NCI-H2171 (cell line): Measurements from ENCODE around the gene ALPI.
"Not testable (repeated sequence)": the region's sequence is repeated elsewhere in the genome, so short reads cannot be mapped to it uniquely, and the experiment has no call there.

ENCODE experiments used
- DNase-seq: peaks from one replicate; lab custom pipeline; 2025; lab: John Stamatoyannopoulos, UW

Gene ALPI

DNA sequence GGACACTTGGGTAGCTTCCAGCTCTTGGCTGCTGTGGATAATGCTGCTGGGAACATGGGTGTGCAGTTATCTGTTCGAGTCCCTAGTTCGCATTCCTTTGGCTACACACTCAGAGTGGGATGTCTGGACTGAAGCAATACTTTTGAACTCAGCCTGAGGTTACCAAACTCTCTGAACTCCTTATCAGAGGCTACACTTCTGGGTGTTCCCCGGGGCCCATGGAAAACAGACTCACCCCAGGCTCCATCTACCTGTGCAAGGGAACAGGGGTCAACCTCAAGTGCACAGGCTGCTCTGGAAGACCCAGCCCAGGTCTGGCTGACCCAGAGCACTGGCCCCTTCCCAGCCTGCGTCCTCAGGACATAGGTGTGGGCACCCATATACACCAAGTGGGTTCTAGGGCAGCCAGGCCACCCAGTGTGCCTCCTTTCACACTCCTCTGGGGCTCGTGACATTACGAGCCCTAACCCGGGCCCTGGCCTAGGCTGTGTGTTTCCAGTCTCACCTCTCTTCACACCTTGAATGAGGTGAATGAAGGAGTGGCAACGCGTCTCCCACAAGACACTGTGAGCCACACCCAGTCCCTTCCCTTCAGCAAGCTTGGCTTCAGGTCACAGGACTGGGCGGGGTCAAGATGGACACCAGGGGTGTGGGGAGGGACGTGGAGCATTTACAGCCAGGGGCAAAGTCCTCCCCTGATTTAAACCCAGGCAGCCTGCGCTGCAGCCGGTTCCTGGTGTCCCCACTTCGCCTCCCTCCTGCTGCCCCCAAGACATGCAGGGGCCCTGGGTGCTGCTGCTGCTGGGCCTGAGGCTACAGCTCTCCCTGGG is at the start of gene ALPI:
Gene ALPI (plus strand): TSS at position 728 of the 830 bp plus-strand sequence. CDS start 47 bp downstream, at position 775.
- no peak for DNase-seq

- DNase-seq, result no peak
Observed at GRCh38 chr2:232406556-232407310, 49.2 kb upstream of the ALPI start, which contains the start of gene ALPG. Gene ALPG, plus strand, starts transcription at chr2:232406844. Its CDS starts 51 bp downstream, at chr2:232406895.

- DNase-seq, result not testable (repeated sequence)
Observed at GRCh38 chr2:232407428-232408150, 48.4 kb upstream of the ALPI start.

- not testable (repeated sequence) for DNase-seq
Observed at GRCh38 chr2:232408269-232408668, 47.7 kb upstream of the ALPI start.

DNA sequence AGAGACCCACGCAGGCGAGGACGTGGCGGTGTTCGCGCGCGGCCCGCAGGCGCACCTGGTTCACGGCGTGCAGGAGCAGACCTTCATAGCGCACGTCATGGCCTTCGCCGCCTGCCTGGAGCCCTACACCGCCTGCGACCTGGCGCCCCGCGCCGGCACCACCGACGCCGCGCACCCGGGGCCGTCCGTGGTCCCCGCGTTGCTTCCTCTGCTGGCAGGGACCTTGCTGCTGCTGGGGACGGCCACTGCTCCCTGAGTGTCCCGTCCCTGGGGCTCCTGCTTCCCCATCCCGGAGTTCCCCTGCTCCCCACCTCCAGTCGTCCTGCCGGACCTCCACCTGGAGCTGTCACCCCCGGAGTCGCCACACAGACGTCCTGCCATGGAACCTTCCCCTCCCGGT is 46.3 kb upstream of the ALPI start:
- not testable (repeated sequence) for DNase-seq

DNA sequence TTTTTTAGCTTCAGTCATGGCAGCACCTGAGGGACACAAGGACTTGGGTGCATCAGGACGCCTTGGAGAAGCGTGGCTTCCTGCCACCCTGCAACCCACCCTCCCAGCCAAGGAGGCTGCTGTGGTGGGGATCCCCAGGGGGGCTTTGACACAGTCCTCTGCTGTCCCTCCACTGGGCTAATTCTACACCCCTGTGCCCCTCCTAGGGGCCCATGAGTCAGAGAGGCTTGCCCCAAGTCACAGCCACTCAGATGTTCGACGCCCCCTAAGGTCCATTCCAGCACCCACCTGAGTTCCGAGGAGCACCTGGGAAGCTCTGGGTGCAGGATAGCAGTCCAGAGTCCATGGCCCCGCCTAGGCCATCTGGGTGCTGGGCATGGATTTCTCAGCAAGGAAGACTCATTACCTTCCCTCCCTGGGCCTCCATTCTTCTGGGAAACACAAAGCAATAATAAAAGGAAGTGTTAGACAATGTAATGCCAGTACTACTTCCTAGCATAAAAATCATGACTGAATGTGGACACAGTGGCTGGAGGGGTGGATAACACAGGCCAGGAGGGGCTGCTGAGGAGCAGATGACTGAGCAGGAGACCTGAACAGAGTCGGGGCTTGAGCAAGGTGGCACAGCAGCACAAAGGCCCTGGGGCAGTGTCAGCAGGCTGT is 45.6 kb upstream of the ALPI start:
- no peak for DNase-seq

DNA sequence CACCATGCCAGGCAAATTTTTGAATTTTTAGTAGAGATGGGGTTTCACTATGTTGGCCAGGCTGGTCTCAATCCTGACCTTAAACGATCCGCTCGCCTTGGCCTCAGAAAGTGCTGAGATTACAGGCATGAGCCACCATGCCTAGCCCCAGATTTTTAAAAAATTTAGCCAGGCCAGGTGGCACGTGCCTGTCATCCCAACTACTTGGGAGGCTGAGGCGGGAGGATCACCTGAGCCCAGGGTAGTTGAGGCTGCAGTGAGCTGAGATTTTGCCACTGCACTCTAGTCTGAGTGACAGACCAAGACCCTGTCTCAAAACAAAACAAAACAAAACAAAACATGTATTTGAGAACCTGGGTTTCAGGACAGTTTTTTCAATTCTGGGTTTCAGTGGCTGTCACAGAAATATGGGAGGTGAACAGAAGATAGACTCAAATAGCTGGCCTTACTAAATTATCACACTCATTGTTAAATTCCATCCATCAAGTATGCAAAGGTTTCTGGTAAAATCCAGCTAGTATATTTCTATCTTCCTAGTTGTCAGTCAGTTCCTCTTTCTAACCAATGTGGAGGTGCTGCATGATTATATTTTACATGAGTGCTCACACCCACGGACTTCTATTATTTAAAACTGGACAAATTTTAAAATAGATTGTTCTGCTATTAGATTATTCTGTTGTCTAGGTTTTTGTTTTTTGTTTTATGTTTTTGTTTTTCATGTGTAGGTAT is 43.9 kb upstream of the ALPI start:
- no peak for DNase-seq

GRCh38 chr2:232412986-232413385 is 43.0 kb upstream of the ALPI start:
- DNase-seq, result no peak

- no peak for DNase-seq
Observed at GRCh38 chr2:232415138-232415690, 40.7 kb upstream of the ALPI start.

- no peak for DNase-seq
Observed at GRCh38 chr2:232415736-232416520, 40.0 kb upstream of the ALPI start.

GRCh38 chr2:232416521-232417470 is 39.2 kb upstream of the ALPI start:
- DNase-seq, result no peak

- no peak for DNase-seq
Observed at GRCh38 chr2:232417489-232417888, 38.5 kb upstream of the ALPI start.

- no peak for DNase-seq
Observed at GRCh38 chr2:232418056-232418455, 37.9 kb upstream of the ALPI start.

GRCh38 chr2:232418466-232419244 is 37.3 kb upstream of the ALPI start:
- no peak for DNase-seq

DNA sequence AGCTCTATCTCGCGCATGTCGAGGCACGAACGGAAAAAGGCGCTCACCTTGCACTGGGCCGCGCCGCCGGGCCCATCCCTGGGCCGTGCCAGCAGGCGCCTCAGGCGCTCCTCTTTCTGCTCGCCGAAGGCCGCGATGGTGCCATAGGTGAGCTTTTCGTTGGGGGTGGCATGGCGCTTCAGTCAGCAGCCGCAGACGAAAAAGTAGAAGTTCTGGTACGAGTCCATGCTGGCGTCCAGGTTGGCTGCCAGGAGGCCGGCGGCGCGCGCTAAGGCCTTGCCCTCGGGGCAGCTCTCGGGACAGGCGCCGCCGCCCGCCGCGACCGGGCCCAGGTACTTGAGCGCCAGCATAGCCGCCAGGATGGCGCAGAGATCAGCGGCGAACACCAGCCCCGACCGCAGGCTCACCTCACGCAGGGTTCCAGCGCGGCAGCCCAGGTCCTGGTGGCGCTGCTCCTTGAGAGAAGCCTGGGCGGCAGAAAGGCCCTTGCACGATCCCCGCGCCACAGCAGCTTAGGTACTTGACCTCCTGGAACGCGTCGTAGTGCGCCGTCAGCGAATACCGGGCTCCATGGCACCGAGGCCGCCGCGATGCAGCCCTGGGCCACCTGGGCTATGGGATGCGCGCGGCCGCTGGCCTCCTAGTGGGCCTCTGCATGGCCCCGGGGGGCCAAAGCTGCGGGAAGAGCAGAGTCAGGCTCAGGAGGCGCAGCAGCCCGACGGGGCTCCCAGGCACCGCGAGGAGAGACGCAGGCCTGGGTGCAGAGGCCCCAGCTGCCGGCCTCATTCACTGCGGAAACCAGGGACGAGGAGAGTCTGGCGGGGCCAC is 36.5 kb upstream of the ALPI start:
- DNase-seq, result no peak

- no peak for DNase-seq
Observed at GRCh38 chr2:232420073-232420454, 35.9 kb upstream of the ALPI start.
